OCI-LY3 (cell line): ENCODE data around the gene CTSE.
A peak's percentile ranks its signal among the peaks of the same experiment; 100 is the strongest.

Source experiments
- H2AFZ ChIP-seq: fragments of 200-600, 300-600 bp; shearing (Covaris generic); 2 replicates; pipeline ENCODE4 v1.6.0; 2014; ENCODE audit warnings: antibody characterized with exemption, low read depth, low read length
- H3K27ac ChIP-seq: fragments of 200-600, 300-600 bp; sonication (generic); 2 replicates; pipeline ENCODE4 v1.5.1; 2014; ENCODE audit warnings: mild to moderate bottlenecking, low read length, moderate library complexity, mixed read lengths
- H3K27me3 ChIP-seq: fragments of 200-600, 300-600 bp; sonication (generic); 2 replicates; pipeline ENCODE4 v1.6.1; 2014; ENCODE audit warnings: low read depth, low read length, mixed read lengths
- H3K36me3 ChIP-seq: fragments of 200-600, 300-600 bp; sonication (generic); replicated peaks from 2 replicates; pipeline ENCODE3; 2014; ENCODE audit warnings: low read depth, low read length, mixed read lengths
- H3K4me1 ChIP-seq: fragments of 300-600, 200-600 bp; sonication (generic); 2 replicates; pipeline ENCODE4 v1.6.1; 2014; ENCODE audit warnings: low read length, mixed read lengths
- H3K4me2 ChIP-seq: fragments of 200-600, 300-600 bp; sonication (generic); 2 replicates; pipeline ENCODE4 v1.6.1; 2014; ENCODE audit warnings: low read length, mixed read lengths
- H3K4me3 ChIP-seq: fragments of 300-600, 200-600 bp; sonication (generic); 2 replicates; pipeline ENCODE4 v1.5.1; 2014; ENCODE audit warnings: antibody characterized with exemption, mild to moderate bottlenecking, low read length, moderate library complexity
- H3K79me2 ChIP-seq: fragments of 300-600, 200-600 bp; shearing (Covaris generic); 2 replicates; pipeline ENCODE4 v1.6.1; 2014; ENCODE audit warnings: mild to moderate bottlenecking, low read length, mixed read lengths
- H3K9ac ChIP-seq: fragments of 300-600, 200-600 bp; shearing (Covaris generic); 2 replicates; pipeline ENCODE4 v1.6.0; 2014; ENCODE audit warnings: mild to moderate bottlenecking, low read length, moderate library complexity
- H3K9me3 ChIP-seq: fragments of 200-600, 300-600 bp; shearing (Covaris generic); 2 replicates; pipeline ENCODE4 v1.6.1; 2014; ENCODE audit warnings: low read length, mixed read lengths; ENCODE audit not compliant: insufficient read depth
- H4K20me1 ChIP-seq: fragments of 200-600, 300-600 bp; sonication (generic); 2 replicates; pipeline ENCODE4 v1.6.1; 2016; ENCODE audit warnings: low read length, mixed read lengths; ENCODE audit not compliant: insufficient read depth
- CTCF ChIP-seq: fragments of 200-600, 300-600 bp; sonication (generic); IDR thresholded peaks from 2 replicates; pipeline ENCODE4 v1.5.1; 2014; ENCODE audit warnings: antibody characterized with exemption, low read length, low read depth
- EZH2phosphoT487 ChIP-seq: fragments of 200-600 bp; shearing (Covaris generic); IDR thresholded peaks from 2 replicates; pipeline ENCODE4 v1.6.1; 2018; ENCODE audit warnings: antibody characterized with exemption, mixed run types, low read depth

CTSE gene

GRCh38 chr1:205988585-205988995 lies 35.1 kb downstream of the CTSE start:
- Histone ChIP-seq H3K9me3 (no peaks in the 10 kb centered on the region), H3K36me3 (no peaks in the 10 kb centered on the region), H3K27me3 (no peaks in the 10 kb centered on the region)

GRCh38 chr1:205986861-205987260 lies 36.8 kb downstream of the CTSE start:
- Histone ChIP-seq H3K27me3 (no peaks in the 10 kb centered on the region), H2AFZ (no peak overlapping the region), H3K9ac (peak overlapping the region; percentile 2), H3K36me3 (no peaks in the 10 kb centered on the region), H3K27ac (0 out of 2 replicates have a peak overlapping the region, but pooled peaks have one; percentile 20), H3K9me3 (no peaks in the 10 kb centered on the region), H3K4me2 (peak overlapping the region; percentile 8; the same call in 1 of the 2 replicates), H3K79me2 (peaks cover 26% of the 10 kb centered on the region), H3K4me1 (peaks cover 66% of the 10 kb centered on the region), H4K20me1 (no peaks in the 10 kb centered on the region), H3K4me3 (no peak overlapping the region)
- TF ChIP-seq EZH2phosphoT487 (no peak), CTCF (no peak)

More at GRCh38 chr1:205988585-205988995, 35.1 kb downstream of the CTSE start:
- H2AFZ ChIP-seq = no peak overlapping the region
- H3K27ac ChIP-seq = no peak overlapping the region
- peaks cover 25% of the 10 kb centered on the region for H3K79me2 ChIP-seq
- H3K4me1 ChIP-seq = peaks cover 62% of the 10 kb centered on the region
- H3K4me3 ChIP-seq = no peak overlapping the region
- no peak for TF ChIP-seq CTCF
- no peak for TF ChIP-seq EZH2phosphoT487
- no peak overlapping the region for H3K9ac ChIP-seq
- H3K4me2 ChIP-seq = no peak overlapping the region
- H4K20me1 ChIP-seq = no peaks in the 10 kb centered on the region

GRCh38 chr1:205986292-205986691 lies 37.4 kb downstream of the CTSE start:
- no peaks in the 10 kb centered on the region for H3K9me3 ChIP-seq
- no peak overlapping the region for H2AFZ ChIP-seq
- TF ChIP-seq CTCF (peak; percentile 56), EZH2phosphoT487 (no peak)
- H3K27me3 ChIP-seq = no peaks in the 10 kb centered on the region
- no peak overlapping the region for H3K4me3 ChIP-seq
- H3K27ac ChIP-seq = peak overlapping the region; percentile 20
- H4K20me1 ChIP-seq = no peaks in the 10 kb centered on the region
- H3K9ac ChIP-seq = peak overlapping the region; percentile 6; the same call in 1 of the 2 replicates
- 0 out of 2 replicates have a peak overlapping the region, but pooled peaks have one; percentile 8 for H3K4me2 ChIP-seq
- peaks cover 26% of the 10 kb centered on the region for H3K79me2 ChIP-seq
- no peaks in the 10 kb centered on the region for H3K36me3 ChIP-seq
- peaks cover 64% of the 10 kb centered on the region for H3K4me1 ChIP-seq

GRCh38 chr1:205985330-205986005 lies 38.2 kb downstream of the CTSE start:
- H3K36me3 ChIP-seq = no peaks in the 10 kb centered on the region
- H2AFZ ChIP-seq = no peak overlapping the region

More at GRCh38 chr1:205985330-205986005, 38.2 kb downstream of the CTSE start:
- peaks cover 26% of the 10 kb centered on the region for H3K79me2 ChIP-seq
- H3K9me3 ChIP-seq = no peaks in the 10 kb centered on the region
- H3K27me3 ChIP-seq = no peaks in the 10 kb centered on the region
- H3K9ac ChIP-seq = peak overlapping the region; percentile 6; the same call in 1 of the 2 replicates
- TF ChIP-seq EZH2phosphoT487 (no peak), CTCF (no peak)
- H3K27ac ChIP-seq = peak overlapping the region; percentile 20
- peaks cover 59% of the 10 kb centered on the region for H3K4me1 ChIP-seq
- no peak overlapping the region for H3K4me2 ChIP-seq
- H3K4me3 ChIP-seq = no peak overlapping the region
- H4K20me1 ChIP-seq = no peaks in the 10 kb centered on the region
